HEK293 (cell line): ENCODE measurements around the gene MLLT6.
A peak's percentile ranks its signal among the peaks of the same experiment; 100 is the strongest.

Experiments used
- CTCF ChIA-PET: fragments of 350-600 bp; formaldehyde crosslinking; extraction: SDS; loops from one replicate; lab custom pipeline; 2021; ENCODE audit warnings: antibody characterized with exemption; lab: Yijun Ruan, JAX
- POLR2A ChIA-PET: fragments of 300-600 bp; formaldehyde crosslinking; extraction: SDS; loops from one replicate; lab custom pipeline; 2020; ENCODE audit warnings: antibody characterized with exemption, inconsistent platforms; lab: Yijun Ruan, JAX
- H3K27ac ChIP-seq: fragments of 200-500 bp; sonication (Bioruptor generic); 2 replicates; pipeline ENCODE4 v1.5.1; 2014; ENCODE audit warnings: low read depth, low read length, control low read depth, inconsistent platforms; ENCODE audit errors: extremely low read depth
- H3K36me3 ChIP-seq, 2 experiments: fragments of 200-500 bp in 1 of 2; sonication (Bioruptor generic) in 1 of 2; 1 replicate in 1 of 2; 2 replicates in 1 of 2; pipeline ENCODE4 v1.5.1; 2014 to 2017; ENCODE audit warnings: inconsistent platforms in 2 of 2, low read length in 2 of 2; ENCODE audit not compliant: control insufficient read depth in 2 of 2, insufficient read depth in 1 of 2
- H3K4me1 ChIP-seq: fragments of 200-500 bp; sonication (Bioruptor generic); 2 replicates; pipeline ENCODE4 v1.5.1; 2014; ENCODE audit warnings: mild to moderate bottlenecking, low read length, inconsistent platforms; ENCODE audit not compliant: control insufficient read depth, insufficient read depth
- H3K4me3 ChIP-seq: 2 replicates; pipeline ENCODE4 v1.5.1; 2011; ENCODE audit warnings: low read depth, mild to moderate bottlenecking, control low read depth, low read length, moderate library complexity
- H3K9me3 ChIP-seq: fragments of 200-500 bp; sonication (Bioruptor generic); 2 replicates; pipeline ENCODE4 v1.5.1; 2014; ENCODE audit warnings: low read depth, low read length, inconsistent platforms; ENCODE audit not compliant: control insufficient read depth, insufficient read depth
- ELK4 ChIP-seq: IDR thresholded peaks from 2 replicates; pipeline ENCODE4 v1.6.1; 2011; ENCODE audit warnings: mild to moderate bottlenecking, low read depth, low read length, borderline replicate concordance
- GFI1B ChIP-seq: fragments of 450-650 bp; formaldehyde crosslinking; IDR thresholded peaks from 2 replicates; pipeline ENCODE4 v1.5.1; 2016; ENCODE audit warnings: missing biosample characterization, missing genetic modification characterization
- IKZF3 ChIP-seq: fragments of 450-650 bp; IDR thresholded peaks from 2 replicates; pipeline ENCODE4 v1.5.0; 2018; ENCODE audit warnings: missing biosample characterization, mild to moderate bottlenecking, missing genetic modification characterization, moderate library complexity
- KLF1 ChIP-seq: fragments of 450-650 bp; formaldehyde crosslinking; IDR thresholded peaks from 2 replicates; pipeline ENCODE4 v1.5.1; 2016; ENCODE audit warnings: missing biosample characterization, missing genetic modification characterization
- MEIS1 ChIP-seq: sonication (generic); formaldehyde crosslinking; IDR thresholded peaks from 2 replicates; pipeline ENCODE4 v1.8.1; 2022; ENCODE audit warnings: missing genetic modification reagents, mild to moderate bottlenecking, borderline replicate concordance
- SETDB1 ChIP-seq: IDR thresholded peaks from one replicate; pipeline ENCODE4 v1.6.1; 2017; ENCODE audit warnings: mild to moderate bottlenecking, low read length, moderate library complexity, mixed read lengths; ENCODE audit not compliant: insufficient read length
- YY1 ChIP-seq: fragments of 450-650 bp; formaldehyde crosslinking; IDR thresholded peaks from 2 replicates; pipeline ENCODE4 v1.5.1; 2018; ENCODE audit warnings: missing biosample characterization, missing genetic modification characterization
- ZBTB26 ChIP-seq: fragments of 450-650 bp; formaldehyde crosslinking; optimal IDR thresholded peaks from 2 replicates; pipeline ENCODE3; 2016; ENCODE audit warnings: missing biosample characterization, mild to moderate bottlenecking, missing genetic modification characterization
- ZBTB7A ChIP-seq: fragments of 450-650 bp; formaldehyde crosslinking; IDR thresholded peaks from 2 replicates; pipeline ENCODE4 v1.5.1; 2016; ENCODE audit warnings: low read depth, missing biosample characterization, missing genetic modification characterization
- ZFP41 ChIP-seq: fragments of 450-650 bp; formaldehyde crosslinking; IDR thresholded peaks from 2 replicates; pipeline ENCODE4 v1.5.1; 2016; ENCODE audit warnings: missing biosample characterization, missing genetic modification characterization, borderline replicate concordance
- ZIC2 ChIP-seq: fragments of 450-650 bp; formaldehyde crosslinking; IDR thresholded peaks from 2 replicates; pipeline ENCODE4 v1.5.1; 2016; ENCODE audit warnings: missing biosample characterization, missing genetic modification characterization
- ZNF133 ChIP-seq: fragments of 450-650 bp; formaldehyde crosslinking; IDR thresholded peaks from 2 replicates; pipeline ENCODE4 v1.5.1; 2016; ENCODE audit warnings: missing biosample characterization, missing genetic modification characterization
- ZNF138 ChIP-seq: fragments of 450-650 bp; formaldehyde crosslinking; IDR thresholded peaks from 2 replicates; pipeline ENCODE4 v1.5.1; 2016; ENCODE audit warnings: missing biosample characterization, missing genetic modification characterization, borderline replicate concordance
- ZNF140 ChIP-seq: fragments of 450-650 bp; formaldehyde crosslinking; IDR thresholded peaks from 2 replicates; pipeline ENCODE4 v1.5.1; 2016; ENCODE audit warnings: missing biosample characterization, missing genetic modification characterization
- ZNF214 ChIP-seq: fragments of 450-650 bp; formaldehyde crosslinking; IDR thresholded peaks from 2 replicates; pipeline ENCODE4 v1.5.1; 2017; ENCODE audit warnings: missing biosample characterization, mild to moderate bottlenecking, missing genetic modification characterization, borderline replicate concordance
- ZNF521 ChIP-seq: fragments of 450-650 bp; formaldehyde crosslinking; IDR thresholded peaks from 2 replicates; pipeline ENCODE4 v1.5.1; 2017; ENCODE audit warnings: missing biosample characterization, mild to moderate bottlenecking, missing genetic modification characterization
- ZNF664 ChIP-seq: fragments of 450-650 bp; formaldehyde crosslinking; IDR thresholded peaks from 2 replicates; pipeline ENCODE4 v1.5.1; 2016; ENCODE audit warnings: missing biosample characterization, missing genetic modification characterization
- ZNF670 ChIP-seq: fragments of 450-650 bp; formaldehyde crosslinking; IDR thresholded peaks from 2 replicates; pipeline ENCODE4 v1.5.1; 2016; ENCODE audit warnings: missing biosample characterization, missing genetic modification characterization, low read depth
- ZNF843 ChIP-seq: fragments of 450-650 bp; formaldehyde crosslinking; IDR thresholded peaks from 2 replicates; pipeline ENCODE4 v1.5.1; 2016; ENCODE audit warnings: missing biosample characterization, missing genetic modification characterization
- TF ChIP-seq, protein P1 (sequence below): fragments of 450-650 bp; formaldehyde crosslinking; IDR thresholded peaks from 2 replicates; pipeline ENCODE4 v1.5.1; 2016; ENCODE audit warnings: missing biosample characterization, missing genetic modification characterization
- TF ChIP-seq, protein P2 (sequence below): fragments of 450-650 bp; formaldehyde crosslinking; IDR thresholded peaks from 2 replicates; pipeline ENCODE4 v1.5.1; 2016; ENCODE audit warnings: missing biosample characterization, missing genetic modification characterization
- TF ChIP-seq, protein P3 (sequence below): fragments of 450-650 bp; formaldehyde crosslinking; IDR thresholded peaks from 2 replicates; pipeline ENCODE4 v1.5.1; 2016; ENCODE audit warnings: missing biosample characterization, missing genetic modification characterization
- TF ChIP-seq, protein P4 (sequence below): fragments of 450-650 bp; formaldehyde crosslinking; IDR thresholded peaks from 2 replicates; pipeline ENCODE4 v1.5.1; 2017; ENCODE audit warnings: missing biosample characterization, missing genetic modification characterization
- TF ChIP-seq, protein P5 (sequence below): fragments of 450-650 bp; formaldehyde crosslinking; IDR thresholded peaks from 2 replicates; pipeline ENCODE4 v1.5.1; 2016; ENCODE audit warnings: missing biosample characterization, missing genetic modification characterization

MLLT6 gene

GRCh38 chr17:38752308-38753070 is 47.4 kb downstream of the MLLT6 start, which contains the start of gene PSMB3 (continued):
- TF ChIP-seq, protein P1, sequence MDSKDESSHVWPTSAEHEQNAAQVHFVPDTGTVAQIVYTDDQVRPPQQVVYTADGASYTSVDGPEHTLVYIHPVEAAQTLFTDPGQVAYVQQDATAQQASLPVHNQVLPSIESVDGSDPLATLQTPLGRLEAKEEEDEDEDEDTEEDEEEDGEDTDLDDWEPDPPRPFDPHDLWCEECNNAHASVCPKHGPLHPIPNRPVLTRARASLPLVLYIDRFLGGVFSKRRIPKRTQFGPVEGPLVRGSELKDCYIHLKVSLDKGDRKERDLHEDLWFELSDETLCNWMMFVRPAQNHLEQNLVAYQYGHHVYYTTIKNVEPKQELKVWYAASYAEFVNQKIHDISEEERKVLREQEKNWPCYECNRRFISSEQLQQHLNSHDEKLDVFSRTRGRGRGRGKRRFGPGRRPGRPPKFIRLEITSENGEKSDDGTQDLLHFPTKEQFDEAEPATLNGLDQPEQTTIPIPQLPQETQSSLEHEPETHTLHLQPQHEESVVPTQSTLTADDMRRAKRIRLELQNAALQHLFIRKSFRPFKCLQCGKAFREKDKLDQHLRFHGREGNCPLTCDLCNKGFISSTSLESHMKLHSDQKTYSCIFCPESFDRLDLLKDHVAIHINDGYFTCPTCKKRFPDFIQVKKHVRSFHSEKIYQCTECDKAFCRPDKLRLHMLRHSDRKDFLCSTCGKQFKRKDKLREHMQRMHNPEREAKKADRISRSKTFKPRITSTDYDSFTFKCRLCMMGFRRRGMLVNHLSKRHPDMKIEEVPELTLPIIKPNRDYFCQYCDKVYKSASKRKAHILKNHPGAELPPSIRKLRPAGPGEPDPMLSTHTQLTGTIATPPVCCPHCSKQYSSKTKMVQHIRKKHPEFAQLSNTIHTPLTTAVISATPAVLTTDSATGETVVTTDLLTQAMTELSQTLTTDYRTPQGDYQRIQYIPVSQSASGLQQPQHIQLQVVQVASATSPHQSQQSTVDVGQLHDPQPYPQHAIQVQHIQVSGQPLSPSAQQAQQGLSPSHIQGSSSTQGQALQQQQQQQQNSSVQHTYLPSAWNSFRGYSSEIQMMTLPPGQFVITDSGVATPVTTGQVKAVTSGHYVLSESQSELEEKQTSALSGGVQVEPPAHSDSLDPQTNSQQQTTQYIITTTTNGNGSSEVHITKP (tag by site-specific recombination): peak; percentile 13; the same call in 1 of the 2 replicates
- TF ChIP-seq ELK4 (no peak), SETDB1 (no peak), ZNF214 (tag by site-specific recombination) (no peak), ZNF138 (tag by site-specific recombination) (no peak), GFI1B (tag by site-specific recombination) (no peak), IKZF3 (tag by site-specific recombination) (no peak), MEIS1 (CRISPR knock-in tag) (no peak), ZNF521 (no peak), ZBTB7A (no peak)

DNA sequence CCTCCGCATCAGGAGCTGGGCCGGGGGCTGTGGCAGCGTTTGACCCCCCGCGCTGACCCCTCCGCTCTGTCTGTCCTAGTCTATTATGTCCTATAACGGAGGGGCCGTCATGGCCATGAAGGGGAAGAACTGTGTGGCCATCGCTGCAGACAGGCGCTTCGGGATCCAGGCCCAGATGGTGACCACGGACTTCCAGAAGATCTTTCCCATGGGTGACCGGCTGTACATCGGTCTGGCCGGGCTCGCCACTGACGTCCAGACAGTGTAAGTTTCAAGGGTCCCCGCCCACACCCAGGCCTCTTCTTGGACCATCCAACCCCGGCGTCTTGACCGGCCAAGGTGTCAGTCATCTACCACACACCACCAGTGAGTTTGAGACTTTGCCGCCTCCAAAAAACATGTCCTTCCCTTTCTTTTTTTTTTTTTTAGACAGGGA is 48.0 kb downstream of the MLLT6 start:
- Histone ChIP-seq H3K4me1 (peaks cover 11% of the 10 kb centered on the region), H3K36me3 (peaks cover 43 to 44% of the 10 kb centered on the region in 2 experiments), H3K4me3 (peak overlapping the region; percentile 78), H3K27ac (peak overlapping the region; percentile 66), H3K9me3 (no peaks in the 10 kb centered on the region)
- ChIA-PET POLR2A (interaction anchor here (0.7 to 2.0 kb wide), 4 partner anchors 10 to 447 kb away, joined by 3 to 13 read pairs (median 4); partner anchors contain the start of genes LASP1, RPL19 and RPL23), CTCF (interaction anchor here (1.0 to 1.4 kb wide), 2 partner anchors 9 to 19 kb away, joined by 4 to 7 read pairs; no protein-coding TSS in a partner anchor)
- TF ChIP-seq YY1 (tag by site-specific recombination): 0 out of 2 replicates have a peak, but pooled peaks have one; percentile 27
- TF ChIP-seq, protein P2, sequence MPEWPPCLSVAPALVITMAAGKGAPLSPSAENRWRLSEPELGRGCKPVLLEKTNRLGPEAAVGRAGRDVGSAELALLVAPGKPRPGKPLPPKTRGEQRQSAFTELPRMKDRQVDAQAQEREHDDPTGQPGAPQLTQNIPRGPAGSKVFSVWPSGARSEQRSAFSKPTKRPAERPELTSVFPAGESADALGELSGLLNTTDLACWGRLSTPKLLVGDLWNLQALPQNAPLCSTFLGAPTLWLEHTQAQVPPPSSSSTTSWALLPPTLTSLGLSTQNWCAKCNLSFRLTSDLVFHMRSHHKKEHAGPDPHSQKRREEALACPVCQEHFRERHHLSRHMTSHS: no peak
- TF ChIP-seq ZNF140 (tag by site-specific recombination): no peak
- TF ChIP-seq ZNF670 (tag by site-specific recombination): no peak
- TF ChIP-seq, protein P3, sequence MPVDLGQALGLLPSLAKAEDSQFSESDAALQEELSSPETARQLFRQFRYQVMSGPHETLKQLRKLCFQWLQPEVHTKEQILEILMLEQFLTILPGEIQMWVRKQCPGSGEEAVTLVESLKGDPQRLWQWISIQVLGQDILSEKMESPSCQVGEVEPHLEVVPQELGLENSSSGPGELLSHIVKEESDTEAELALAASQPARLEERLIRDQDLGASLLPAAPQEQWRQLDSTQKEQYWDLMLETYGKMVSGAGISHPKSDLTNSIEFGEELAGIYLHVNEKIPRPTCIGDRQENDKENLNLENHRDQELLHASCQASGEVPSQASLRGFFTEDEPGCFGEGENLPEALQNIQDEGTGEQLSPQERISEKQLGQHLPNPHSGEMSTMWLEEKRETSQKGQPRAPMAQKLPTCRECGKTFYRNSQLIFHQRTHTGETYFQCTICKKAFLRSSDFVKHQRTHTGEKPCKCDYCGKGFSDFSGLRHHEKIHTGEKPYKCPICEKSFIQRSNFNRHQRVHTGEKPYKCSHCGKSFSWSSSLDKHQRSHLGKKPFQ: no peak
- TF ChIP-seq ZIC2 (tag by site-specific recombination): no peak
- no peak for TF ChIP-seq ZNF843 (tag by site-specific recombination)
- TF ChIP-seq, protein P4, sequence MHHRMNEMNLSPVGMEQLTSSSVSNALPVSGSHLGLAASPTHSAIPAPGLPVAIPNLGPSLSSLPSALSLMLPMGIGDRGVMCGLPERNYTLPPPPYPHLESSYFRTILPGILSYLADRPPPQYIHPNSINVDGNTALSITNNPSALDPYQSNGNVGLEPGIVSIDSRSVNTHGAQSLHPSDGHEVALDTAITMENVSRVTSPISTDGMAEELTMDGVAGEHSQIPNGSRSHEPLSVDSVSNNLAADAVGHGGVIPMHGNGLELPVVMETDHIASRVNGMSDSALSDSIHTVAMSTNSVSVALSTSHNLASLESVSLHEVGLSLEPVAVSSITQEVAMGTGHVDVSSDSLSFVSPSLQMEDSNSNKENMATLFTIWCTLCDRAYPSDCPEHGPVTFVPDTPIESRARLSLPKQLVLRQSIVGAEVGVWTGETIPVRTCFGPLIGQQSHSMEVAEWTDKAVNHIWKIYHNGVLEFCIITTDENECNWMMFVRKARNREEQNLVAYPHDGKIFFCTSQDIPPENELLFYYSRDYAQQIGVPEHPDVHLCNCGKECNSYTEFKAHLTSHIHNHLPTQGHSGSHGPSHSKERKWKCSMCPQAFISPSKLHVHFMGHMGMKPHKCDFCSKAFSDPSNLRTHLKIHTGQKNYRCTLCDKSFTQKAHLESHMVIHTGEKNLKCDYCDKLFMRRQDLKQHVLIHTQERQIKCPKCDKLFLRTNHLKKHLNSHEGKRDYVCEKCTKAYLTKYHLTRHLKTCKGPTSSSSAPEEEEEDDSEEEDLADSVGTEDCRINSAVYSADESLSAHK: peak; percentile 79
- no peak for TF ChIP-seq ZNF133 (tag by site-specific recombination)
- TF ChIP-seq ZNF664 (tag by site-specific recombination): no peak
- TF ChIP-seq ZBTB26 (tag by site-specific recombination): no peak
- no peak for TF ChIP-seq KLF1
- no peak for TF ChIP-seq ZFP41
- TF ChIP-seq ZNF138 (tag by site-specific recombination): no peak
- TF ChIP-seq, protein P5, sequence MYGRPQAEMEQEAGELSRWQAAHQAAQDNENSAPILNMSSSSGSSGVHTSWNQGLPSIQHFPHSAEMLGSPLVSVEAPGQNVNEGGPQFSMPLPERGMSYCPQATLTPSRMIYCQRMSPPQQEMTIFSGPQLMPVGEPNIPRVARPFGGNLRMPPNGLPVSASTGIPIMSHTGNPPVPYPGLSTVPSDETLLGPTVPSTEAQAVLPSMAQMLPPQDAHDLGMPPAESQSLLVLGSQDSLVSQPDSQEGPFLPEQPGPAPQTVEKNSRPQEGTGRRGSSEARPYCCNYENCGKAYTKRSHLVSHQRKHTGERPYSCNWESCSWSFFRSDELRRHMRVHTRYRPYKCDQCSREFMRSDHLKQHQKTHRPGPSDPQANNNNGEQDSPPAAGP (tag by site-specific recombination): no peak
